ENCODE results near the gene LRRC57. TPM values are rescaled to one million over a fixed set of nuclear protein-coding genes. Genes with fewer than 3 reads are reported as not detected.

Gene LRRC57
- total and polyA plus RNA-seq, 2 of the 13 experiments (the other 11 are each of a cell fraction or from before 2014, with no cell fraction given) = 5.8 to 14.8 TPM

GRCh38 chr15:42548249-42549031 lies at the start of gene LRRC57, which contains the start of gene HAUS2 (continued):
- TF ChIP-seq ZNF281 (CRISPR knock-in tag; IDR thresholded peaks at IDR 0.05; ENCODE audit: borderline replicate concordance) (no peak), ZFP37 (CRISPR knock-in tag; IDR thresholded peaks at IDR 0.05; ENCODE audit: borderline replicate concordance) (no peak), PHF5A (CRISPR knock-in tag; IDR thresholded peaks at IDR 0.05; ENCODE audit: low read depth, unreplicated experiment) (peak; percentile 49), NFYC (CRISPR knock-in tag; IDR thresholded peaks at IDR 0.05) (peak; percentile 28; the same call in 1 of the 2 replicates), ZNF724P (CRISPR knock-in tag; IDR thresholded peaks at IDR 0.05; ENCODE audit: borderline replicate concordance) (no peak), ATF6 (CRISPR knock-in tag; conservative IDR thresholded peaks at IDR 0.05) (peak; percentile 88; the same call in 1 of the 2 replicates), RAD51 (IDR thresholded peaks at IDR 0.05; ENCODE audit: borderline replicate concordance) (no peak), AKAP8 (CRISPR knock-in tag; IDR thresholded peaks at IDR 0.05) (peak; percentile 79), NFRKB (IDR thresholded peaks at IDR 0.05) (no peak), ZNF75D (CRISPR knock-in tag; IDR thresholded peaks at IDR 0.05; ENCODE audit: borderline replicate concordance) (no peak), ZNF737 (CRISPR knock-in tag; IDR thresholded peaks at IDR 0.05; ENCODE audit: borderline replicate concordance) (no peak), ZKSCAN1 (IDR thresholded peaks at IDR 0.05; ENCODE audit: low read length) (no peak), ZNF878 (CRISPR knock-in tag; IDR thresholded peaks at IDR 0.05) (peak; percentile 78; the same call in 1 of the 2 replicates), ZSCAN25 (CRISPR knock-in tag; IDR thresholded peaks at IDR 0.05) (peak; percentile 43; the same call in 1 of the 2 replicates), ATF1 (CRISPR knock-in tag; IDR thresholded peaks at IDR 0.05) (peak; percentile 98), RNF2 (conservative IDR thresholded peaks at IDR 0.05; ENCODE audit: low read depth) (no peak), JDP2 (CRISPR knock-in tag; IDR thresholded peaks at IDR 0.05; ENCODE audit: borderline replicate concordance) (0 out of 2 replicates have a peak, but pooled peaks have one; percentile 18), HIC2 (CRISPR knock-in tag; IDR thresholded peaks at IDR 0.05; ENCODE audit: low read depth) (no peak), KLF9 (CRISPR knock-in tag; IDR thresholded peaks at IDR 0.05; ENCODE audit: low read depth) (no peak), KDM5B (CRISPR knock-in tag; IDR thresholded peaks at IDR 0.05; ENCODE audit: borderline replicate concordance) (peak; percentile 91; the same call in 1 of the 2 replicates), HMG20A (CRISPR knock-in tag; IDR thresholded peaks at IDR 0.05; ENCODE audit: borderline replicate concordance) (no peak), ZNF431 (CRISPR knock-in tag; IDR thresholded peaks at IDR 0.05; ENCODE audit: borderline replicate concordance, low read depth) (no peak), ZNF180 (CRISPR knock-in tag; IDR thresholded peaks at IDR 0.05; ENCODE audit: borderline replicate concordance, low read depth) (0 out of 2 replicates have a peak, but pooled peaks have one; percentile 58), ZNF839 (CRISPR knock-in tag; IDR thresholded peaks at IDR 0.05; ENCODE audit: borderline replicate concordance) (no peak), SSRP1 (CRISPR knock-in tag; IDR thresholded peaks at IDR 0.05) (no peak)

All from HepG2 (cell line).